HL-60/S4 treated with phorbol 12-myristate 13-acetate at 8.2 ng/mL for 4 days and 3 days (cell line): ENCODE data around the gene CYP3A7.
"Not testable (repeated sequence)": the region's sequence is repeated elsewhere in the genome, so short reads cannot be mapped to it uniquely, and the experiment has no call there.

Experiments
- in situ Hi-C: fragments of 300-500 bp; cut with MboI; formaldehyde crosslinking; loops from 2 replicates; pipeline ENCODE4 v1.15.0; 2022; ENCODE audit warnings: low sequenced_read_pairs

The CYP3A7 gene

GRCh38 chr7:99734987-99735386, at the start of gene CYP3A7:
Gene CYP3A7, minus strand, starts transcription at chr7:99735196. Its CDS starts 103 bp downstream, at chr7:99735093.
- in situ Hi-C loops: no loop called here

DNA sequence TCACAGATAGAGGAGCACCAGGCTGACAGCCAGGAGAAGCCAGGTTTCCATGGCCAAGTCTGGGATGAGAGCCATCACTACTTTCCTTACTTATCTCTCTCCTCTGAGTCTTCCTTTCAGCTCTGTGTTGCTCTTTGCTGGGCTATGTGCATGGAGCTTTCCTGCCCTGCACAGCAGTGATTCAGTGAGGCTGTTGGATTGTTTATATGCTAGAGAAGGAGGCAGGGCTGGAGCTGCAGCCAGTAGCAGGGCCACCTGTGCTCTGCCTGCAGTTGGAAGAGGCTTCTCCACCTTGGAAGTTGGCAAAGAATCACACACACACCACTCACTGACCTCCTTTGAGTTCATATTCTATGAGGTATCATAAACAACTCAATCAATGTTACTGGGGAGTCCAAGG, 49.0 kb upstream of the CYP3A7 start, which contains the start of gene CYP3A4:
TSS of gene CYP3A4 (minus strand) at position 178 of the 400 bp plus-strand sequence. CDS start at position 75, 103 bp downstream.
- in situ Hi-C loops: no loop called here

GRCh38 chr7:99782012-99782953, 47.3 kb upstream of the CYP3A7 start:
- in situ Hi-C loops: no loop called here

GRCh38 chr7:99780588-99780987, 45.6 kb upstream of the CYP3A7 start:
- in situ Hi-C loops: no loop called here

DNA sequence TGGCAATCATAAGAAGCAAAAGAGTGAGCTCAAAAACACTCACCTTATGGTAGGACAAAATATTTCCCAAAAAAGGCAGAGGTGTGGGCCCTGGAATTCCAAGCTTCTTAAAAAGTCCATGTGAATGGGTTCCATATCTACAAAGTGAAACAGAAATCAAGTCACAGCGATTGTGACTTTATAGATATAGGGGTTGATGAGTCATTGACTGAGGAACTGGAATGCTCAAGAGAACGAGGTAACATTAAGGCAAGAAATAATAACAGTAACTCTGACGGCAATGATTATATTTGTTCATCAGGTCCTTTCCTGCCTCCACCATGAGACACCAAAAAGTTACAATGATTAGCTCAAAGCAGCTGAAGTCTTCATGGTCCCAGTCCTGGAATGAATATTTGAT, 45.0 kb upstream of the CYP3A7 start:
- in situ Hi-C loops: no loop called here

- in situ Hi-C loops: no loop called here
These were observed 43.9 kb upstream of the CYP3A7 start for GRCh38 chr7:99778880-99779279.

- in situ Hi-C loops: not testable (repeated sequence)
These were observed 38.4 kb upstream of the CYP3A7 start for GRCh38 chr7:99773395-99773794.

DNA sequence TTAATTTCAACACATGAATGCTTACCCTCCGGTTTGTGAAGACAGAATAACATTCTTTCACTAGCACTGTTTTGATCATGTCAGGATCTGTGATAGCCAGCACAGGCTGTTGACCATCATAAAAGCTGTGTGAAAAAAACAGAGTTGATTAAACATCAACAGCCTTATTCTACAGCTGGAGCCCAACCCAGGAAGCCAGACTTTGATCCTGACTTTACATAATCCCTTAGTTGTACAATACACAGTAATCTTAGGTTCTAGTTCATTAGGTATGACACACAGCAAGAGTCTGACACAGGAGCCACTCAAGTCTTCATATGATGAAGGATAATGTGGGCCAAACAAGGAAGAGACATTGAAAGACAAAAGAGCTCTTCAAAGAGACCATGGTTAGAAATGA, 37.6 kb upstream of the CYP3A7 start:
- in situ Hi-C loops: no loop called here

DNA sequence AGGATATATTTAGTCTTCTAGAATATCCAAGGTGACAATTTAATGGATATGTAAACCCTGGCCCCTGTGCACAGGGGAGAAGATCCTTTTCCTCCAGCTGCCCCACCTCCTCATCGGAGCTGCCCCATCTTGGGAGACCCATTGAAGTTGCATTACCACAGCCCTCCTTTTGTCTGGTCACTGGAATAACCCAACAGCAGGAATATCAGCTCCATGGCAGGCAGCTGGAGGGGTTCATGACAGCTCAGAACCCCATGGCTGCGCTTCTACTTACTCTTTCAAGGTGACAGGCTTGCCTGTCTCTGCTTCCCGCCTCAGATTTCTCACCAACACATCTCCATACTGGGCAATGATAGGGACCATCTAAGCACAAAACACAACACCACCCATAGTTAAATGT, 34.5 kb upstream of the CYP3A7 start:
- in situ Hi-C loops: not testable (repeated sequence)

DNA sequence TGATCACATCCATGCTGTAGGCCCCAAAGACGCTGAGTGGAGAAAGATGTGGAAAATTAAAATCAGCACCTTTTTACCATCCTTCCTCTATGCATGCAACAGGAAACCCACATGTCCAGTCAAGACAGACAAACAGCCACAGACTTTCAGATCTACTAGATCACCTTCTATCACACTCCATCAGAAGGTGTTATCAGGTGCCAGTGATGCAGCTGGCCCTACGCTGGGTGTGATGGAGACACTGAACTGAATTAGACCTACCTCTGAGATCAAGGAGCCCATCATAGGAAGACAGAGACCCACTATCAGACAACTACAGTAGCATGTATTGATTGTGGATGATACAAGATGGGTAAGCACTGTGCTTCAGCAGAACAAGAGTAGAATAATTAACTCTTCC, 33.5 kb upstream of the CYP3A7 start:
- in situ Hi-C loops: no loop called here

DNA sequence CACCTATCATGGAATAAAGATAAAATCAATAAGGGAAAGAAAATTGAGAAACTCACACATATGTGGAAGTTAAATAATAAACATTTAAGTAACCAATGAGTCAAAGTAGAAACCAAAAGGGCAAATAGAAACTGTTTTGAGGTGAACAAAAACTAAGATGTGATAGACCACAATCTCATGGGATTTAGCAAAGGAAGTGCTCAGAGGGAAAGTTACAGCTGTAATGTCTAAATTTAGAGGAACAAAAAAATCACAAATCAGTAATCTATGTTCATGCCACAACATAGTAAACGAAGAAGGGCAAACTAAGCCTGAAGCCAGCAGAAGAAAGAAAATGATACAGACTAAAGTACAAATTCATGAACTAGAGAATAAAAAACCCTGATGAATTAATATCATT, 32.7 kb upstream of the CYP3A7 start:
- in situ Hi-C loops: no loop called here

- in situ Hi-C loops: no loop called here
These were observed 31.6 kb upstream of the CYP3A7 start for GRCh38 chr7:99766484-99767099.

DNA sequence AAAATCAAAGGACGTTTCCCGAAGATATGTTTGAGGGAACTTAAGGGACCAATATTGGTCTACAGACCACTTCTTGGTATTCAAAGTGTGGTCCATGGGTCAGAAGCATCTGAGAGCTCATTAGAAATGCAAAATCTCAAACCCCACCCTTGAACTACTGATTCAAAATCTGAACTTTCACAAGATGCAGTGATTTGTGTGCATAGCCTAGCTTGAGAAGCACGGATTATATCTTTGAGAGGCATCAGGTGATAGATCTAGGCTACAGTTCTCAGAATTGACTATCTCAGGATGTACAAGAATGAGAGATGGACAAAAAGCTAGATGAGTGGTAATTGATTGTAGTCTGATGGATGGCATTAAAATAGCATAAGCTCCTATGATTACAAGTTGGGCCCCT, 29.5 kb upstream of the CYP3A7 start:
- in situ Hi-C loops: no loop called here

- in situ Hi-C loops: no loop called here
These were observed 27.8 kb upstream of the CYP3A7 start for GRCh38 chr7:99762680-99763327.

- in situ Hi-C loops: no loop called here
These were observed 20.1 kb upstream of the CYP3A7 start for GRCh38 chr7:99755085-99755484.

- in situ Hi-C loops: no loop called here
These were observed 17.4 kb upstream of the CYP3A7 start for GRCh38 chr7:99752356-99752755.

- in situ Hi-C loops: not testable (repeated sequence)
These were observed 16.5 kb upstream of the CYP3A7 start for GRCh38 chr7:99751322-99752052.

GRCh38 chr7:99748846-99749579, 14.0 kb upstream of the CYP3A7 start:
- in situ Hi-C loops: no loop called here

GRCh38 chr7:99746915-99747314, 11.9 kb upstream of the CYP3A7 start:
- in situ Hi-C loops: not testable (repeated sequence)

- in situ Hi-C loops: not testable (repeated sequence)
These were observed 10.4 kb upstream of the CYP3A7 start for GRCh38 chr7:99745395-99745794.
